GM20000 (cell line): ENCODE results near the gene NIBAN1.

Source experiments
- DNase-seq: peaks from one replicate; pipeline ENCODE4 v3.0.0; 2012; ENCODE audit warnings: low spot score
- CTCF ChIP-seq: IDR thresholded peaks from 2 replicates; pipeline ENCODE4 v1.5.1; 2012; ENCODE audit warnings: mild to moderate bottlenecking, control low read depth; ENCODE audit errors: extremely low read depth, missing control alignments

NIBAN1 gene

GRCh38 chr1:184931566-184931965 lies 42.7 kb downstream of the NIBAN1 start:
- DNase-seq, result no peak
- no peak for TF ChIP-seq CTCF

DNA sequence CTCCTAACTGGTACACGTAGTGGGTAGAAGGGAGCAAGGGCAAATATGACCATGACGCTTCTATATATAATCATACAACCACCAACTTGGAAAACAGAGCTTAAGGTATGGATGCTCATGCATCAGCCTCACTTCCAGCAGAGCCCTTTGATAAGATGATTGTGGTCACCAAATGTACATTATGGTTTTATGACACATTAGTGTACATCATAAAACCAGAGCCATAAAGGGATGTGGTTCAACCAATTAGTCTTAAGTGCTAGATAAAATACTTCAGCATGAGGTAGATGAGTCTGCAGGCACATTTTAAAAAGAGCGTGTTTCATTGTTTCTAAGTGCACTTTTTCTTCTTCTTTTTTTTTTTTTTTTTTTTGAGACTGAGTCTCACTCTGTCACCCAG lies 43.7 kb downstream of the NIBAN1 start:
- DNase-seq, result no peak

GRCh38 chr1:184930232-184930631 lies 44.1 kb downstream of the NIBAN1 start:
- no peak for DNase-seq
- TF ChIP-seq CTCF, result no peak

More for the DNA sequence above, 43.7 kb downstream of the NIBAN1 start:
- TF ChIP-seq CTCF, result no peak

- no peak for DNase-seq
Measured at GRCh38 chr1:184929711-184930202, 44.6 kb downstream of the NIBAN1 start.

DNA sequence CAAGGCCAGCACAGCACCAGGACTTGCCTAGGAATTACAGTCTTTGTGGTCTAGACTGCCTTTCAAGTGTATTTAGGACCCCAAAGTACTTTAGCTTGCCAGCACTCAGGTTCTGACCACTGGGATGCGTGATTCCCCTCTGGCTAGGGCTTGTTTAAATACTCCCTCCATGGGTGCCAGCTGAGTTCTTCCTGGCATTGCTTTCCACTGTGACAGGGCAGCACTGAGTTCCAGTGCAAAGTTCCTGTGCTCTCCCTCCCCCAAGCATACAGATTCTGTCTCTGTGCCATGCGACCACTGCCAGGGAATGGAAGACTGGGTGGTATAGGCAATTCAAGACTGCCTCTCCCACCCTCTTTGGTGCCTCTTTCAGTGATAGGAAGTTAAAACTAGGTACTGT lies 45.9 kb downstream of the NIBAN1 start:
- DNase-seq, result no peak
- no peak for TF ChIP-seq CTCF

More at GRCh38 chr1:184929711-184930202, 44.6 kb downstream of the NIBAN1 start:
- TF ChIP-seq CTCF, result no peak
